ENCODE results near the gene RHOA.
A peak's percentile ranks its signal among the peaks of the same experiment; 100 is the strongest.

DNA sequence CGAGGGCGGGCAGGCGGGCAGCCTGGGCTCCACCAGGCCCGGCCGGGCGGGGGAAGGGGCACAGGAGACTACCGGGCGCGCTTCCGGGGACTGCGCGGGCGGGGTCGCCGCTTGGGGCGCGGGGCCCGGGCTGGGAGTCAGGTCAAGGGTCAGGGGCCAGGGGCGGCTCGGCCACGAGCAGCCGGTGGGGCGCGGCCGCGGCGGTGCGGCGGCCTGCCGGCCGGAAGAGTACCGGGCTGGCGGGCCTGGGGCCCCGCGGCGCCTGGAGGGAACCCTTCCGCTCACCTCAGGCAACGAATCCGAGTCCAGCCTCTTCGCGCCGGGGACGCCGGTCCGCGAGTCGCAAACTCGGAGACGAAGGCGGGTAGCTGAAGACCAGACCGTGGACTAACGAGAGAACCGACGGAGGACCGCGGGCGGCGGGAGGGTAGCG, 225 bp downstream of the RHOA start:
- TF ChIP-seq, protein P1, sequence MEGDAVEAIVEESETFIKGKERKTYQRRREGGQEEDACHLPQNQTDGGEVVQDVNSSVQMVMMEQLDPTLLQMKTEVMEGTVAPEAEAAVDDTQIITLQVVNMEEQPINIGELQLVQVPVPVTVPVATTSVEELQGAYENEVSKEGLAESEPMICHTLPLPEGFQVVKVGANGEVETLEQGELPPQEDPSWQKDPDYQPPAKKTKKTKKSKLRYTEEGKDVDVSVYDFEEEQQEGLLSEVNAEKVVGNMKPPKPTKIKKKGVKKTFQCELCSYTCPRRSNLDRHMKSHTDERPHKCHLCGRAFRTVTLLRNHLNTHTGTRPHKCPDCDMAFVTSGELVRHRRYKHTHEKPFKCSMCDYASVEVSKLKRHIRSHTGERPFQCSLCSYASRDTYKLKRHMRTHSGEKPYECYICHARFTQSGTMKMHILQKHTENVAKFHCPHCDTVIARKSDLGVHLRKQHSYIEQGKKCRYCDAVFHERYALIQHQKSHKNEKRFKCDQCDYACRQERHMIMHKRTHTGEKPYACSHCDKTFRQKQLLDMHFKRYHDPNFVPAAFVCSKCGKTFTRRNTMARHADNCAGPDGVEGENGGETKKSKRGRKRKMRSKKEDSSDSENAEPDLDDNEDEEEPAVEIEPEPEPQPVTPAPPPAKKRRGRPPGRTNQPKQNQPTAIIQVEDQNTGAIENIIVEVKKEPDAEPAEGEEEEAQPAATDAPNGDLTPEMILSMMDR (IDR thresholded peaks at IDR 0.05): peak in 2 of 7 experiments; percentile 20 to 35
- TF ChIP-seq POLR2A (IDR thresholded peaks at IDR 0.05): no peak
